OCI-LY1 (cell line): ENCODE measurements around the gene CALCOCO1.

Source experiments
- H2AFZ ChIP-seq: fragments of 200-600 bp; sonication (generic), shearing (Covaris generic); 2 replicates; pipeline ENCODE4 v1.6.0; 2014; ENCODE audit warnings: antibody characterized with exemption, mild to moderate bottlenecking, low read length
- H3F3A ChIP-seq: fragments of 200-600 bp; sonication (generic), shearing (Covaris generic); 2 replicates; pipeline ENCODE4 v1.6.0; 2014; ENCODE audit warnings: mild to moderate bottlenecking, antibody characterized with exemption, low read length, moderate library complexity; ENCODE audit not compliant: insufficient read depth
- H3K27ac ChIP-seq: fragments of 200-600 bp; sonication (generic); 2 replicates; pipeline ENCODE4 v1.5.1; 2014; ENCODE audit warnings: low read length, mixed run types, mild to moderate bottlenecking, low read depth; ENCODE audit not compliant: poor library complexity, severe bottlenecking
- H3K27me3 ChIP-seq: fragments of 200-600 bp; sonication (generic); 2 replicates; pipeline ENCODE4 v1.6.0; 2014; ENCODE audit warnings: antibody characterized with exemption, mild to moderate bottlenecking, low read length, moderate library complexity; ENCODE audit not compliant: insufficient read depth
- H3K36me3 ChIP-seq: fragments of 200-600 bp; sonication (generic); 2 replicates; pipeline ENCODE4 v1.6.1; 2014; ENCODE audit warnings: mild to moderate bottlenecking, antibody characterized with exemption, low read length, moderate library complexity, mixed read lengths; ENCODE audit not compliant: insufficient read depth
- H3K4me1 ChIP-seq: fragments of 200-600 bp; sonication (generic); 2 replicates; pipeline ENCODE4 v1.5.1; 2014; ENCODE audit warnings: mild to moderate bottlenecking, low read length, moderate library complexity; ENCODE audit not compliant: insufficient read depth, severe bottlenecking
- H3K4me2 ChIP-seq: fragments of 200-600 bp; sonication (generic), shearing (Covaris generic); 2 replicates; pipeline ENCODE4 v1.6.1; 2014; ENCODE audit warnings: low read length
- H3K4me3 ChIP-seq: fragments of 200-600 bp; sonication (generic); 2 replicates; pipeline ENCODE4 v1.5.1; 2014; ENCODE audit warnings: low read length, low read depth, mild to moderate bottlenecking, mixed read lengths; ENCODE audit not compliant: poor library complexity, severe bottlenecking
- H3K79me2 ChIP-seq: fragments of 200-600 bp; shearing (Covaris generic); 2 replicates; pipeline ENCODE4 v1.6.1; 2016; ENCODE audit warnings: mixed run types, low read length, mixed read lengths; ENCODE audit not compliant: insufficient read depth
- H3K9ac ChIP-seq: fragments of 200-600 bp; sonication (generic), shearing (Covaris generic); 2 replicates; pipeline ENCODE4 v1.6.1; 2014; ENCODE audit warnings: mild to moderate bottlenecking, low read length, mixed read lengths
- H3K9me2 ChIP-seq: fragments of 200-600 bp; sonication (generic), shearing (Covaris generic); 2 replicates; pipeline ENCODE4 v1.6.1; 2014; ENCODE audit warnings: low read depth, mild to moderate bottlenecking, low read length, mixed read lengths
- H3K9me3 ChIP-seq: fragments of 200-600 bp; shearing (Covaris generic); 2 replicates; pipeline ENCODE4 v1.6.1; 2014; ENCODE audit warnings: low read length, mixed read lengths
- H4K20me1 ChIP-seq: fragments of 200-600 bp; sonication (generic), shearing (Covaris generic); 2 replicates; pipeline ENCODE4 v1.6.0; 2016; ENCODE audit warnings: mild to moderate bottlenecking, low read length; ENCODE audit not compliant: insufficient read depth
- CTCF ChIP-seq: fragments of 200-600 bp; sonication (generic), shearing (Covaris generic); IDR thresholded peaks from 2 replicates; pipeline ENCODE4 v1.5.1; 2017; ENCODE audit warnings: mild to moderate bottlenecking, antibody characterized with exemption, low read length, moderate library complexity, mixed read lengths
- EZH2 ChIP-seq: fragments of 200-600 bp; sonication (generic), shearing (Covaris generic); IDR thresholded peaks from 2 replicates; pipeline ENCODE4 v1.8.0; 2017; ENCODE audit warnings: borderline replicate concordance, mixed run types, mild to moderate bottlenecking, antibody characterized with exemption, low read length, moderate library complexity, mixed read lengths

CALCOCO1 gene

GRCh38 chr12:53750812-53751335, 23.6 kb upstream of the CALCOCO1 start:
- peak overlapping the region; percentile 66 for H3K4me3 ChIP-seq
- peak overlapping the region; percentile 75 for H3K9ac ChIP-seq
- peak overlapping the region; percentile 94 for H3K27ac ChIP-seq
- H3K27me3 ChIP-seq, result no peaks in the 10 kb centered on the region
- peaks cover 61% of the 10 kb centered on the region for H3K4me1 ChIP-seq
- H3K9me2 ChIP-seq, result no peaks in the 10 kb centered on the region
- no peaks in the 10 kb centered on the region for H4K20me1 ChIP-seq
- peak overlapping the region; percentile 76 for H3K4me2 ChIP-seq
- TF ChIP-seq EZH2 (no peak), CTCF (no peak)
- no peaks in the 10 kb centered on the region for H3K79me2 ChIP-seq
- no peak overlapping the region for H2AFZ ChIP-seq
- H3K36me3 ChIP-seq, result no peaks in the 10 kb centered on the region
- no peaks in the 10 kb centered on the region for H3K9me3 ChIP-seq
- H3F3A ChIP-seq, result 0 out of 2 replicates have a peak, but pooled peaks cover 9% of the 10 kb centered on the region

GRCh38 chr12:53749986-53750811, 22.9 kb upstream of the CALCOCO1 start:
- Histone ChIP-seq H3K4me2 (peak overlapping the region; percentile 76), H3K27me3 (no peaks in the 10 kb centered on the region), H4K20me1 (no peaks in the 10 kb centered on the region), H2AFZ (no peak overlapping the region), H3K4me1 (peaks cover 54% of the 10 kb centered on the region), H3K9ac (peak overlapping the region; percentile 75; the same call in 1 of the 2 replicates), H3F3A (0 out of 2 replicates have a peak, but pooled peaks cover 9% of the 10 kb centered on the region), H3K36me3 (no peaks in the 10 kb centered on the region), H3K27ac (peak overlapping the region; percentile 94), H3K9me2 (no peaks in the 10 kb centered on the region), H3K9me3 (no peaks in the 10 kb centered on the region), H3K79me2 (no peaks in the 10 kb centered on the region), H3K4me3 (peak overlapping the region; percentile 66)
- TF ChIP-seq CTCF (no peak), EZH2 (no peak)

GRCh38 chr12:53748072-53748840, 21.0 kb upstream of the CALCOCO1 start:
- H3K4me1 ChIP-seq, result peaks cover 34% of the 10 kb centered on the region
- no peaks in the 10 kb centered on the region for H3K9me2 ChIP-seq
- H3K4me3 ChIP-seq, result no peak overlapping the region
- no peak overlapping the region for H3K27ac ChIP-seq
- no peaks in the 10 kb centered on the region for H3K79me2 ChIP-seq
- H3K27me3 ChIP-seq, result no peaks in the 10 kb centered on the region
- no peak overlapping the region for H2AFZ ChIP-seq
- H4K20me1 ChIP-seq, result no peaks in the 10 kb centered on the region
- no peak overlapping the region for H3K9ac ChIP-seq
- no peak overlapping the region for H3K4me2 ChIP-seq
- H3K9me3 ChIP-seq, result no peaks in the 10 kb centered on the region
- no peak for TF ChIP-seq EZH2
- TF ChIP-seq CTCF, result no peak
- H3F3A ChIP-seq, result 0 out of 2 replicates have a peak, but pooled peaks cover 2% of the 10 kb centered on the region
- H3K36me3 ChIP-seq, result no peaks in the 10 kb centered on the region
